CD14-positive monocyte (primary cell): ENCODE measurements around the gene MGAT5. TPM values are rescaled to one million over a fixed set of nuclear protein-coding genes. Genes with fewer than 3 reads are reported as not detected.

Experiments used
- DNase-seq, 3 donors: peaks; one replicate each; pipeline ENCODE4 v3.0.0-alpha.2; 2011 to 2022
- H2AFZ ChIP-seq: 2 replicates; pipeline ENCODE4 v1.6.0; 2012; ENCODE audit warnings: mild to moderate bottlenecking, low read depth, low read length, inconsistent platforms; ENCODE audit not compliant: insufficient read depth, poor library complexity, severe bottlenecking
- H3K27ac ChIP-seq, 2 donors: 1 replicate in 1 of 2; 2 replicates in 1 of 2; pipeline ENCODE4 v1.5.1; 2012 to 2013; ENCODE audit warnings: low read length in 2 of 2, control low read depth in 1 of 2, inconsistent platforms in 1 of 2, low read depth in 1 of 2, mild to moderate bottlenecking in 1 of 2
- H3K27me3 ChIP-seq, 2 donors: one replicate each; pipeline versions ENCODE4 v1.6.0 to v1.6.1; 2011 to 2013; ENCODE audit warnings: low read length in 2 of 2; ENCODE audit not compliant: control insufficient read depth in 2 of 2, insufficient read depth in 2 of 2
- H3K36me3 ChIP-seq, 2 donors: replicated peaks in 1 of 2; 1 replicate in 1 of 2; 2 replicates in 1 of 2; pipeline versions ENCODE4 v1.5.1 to v1.6.1; 2012 to 2013; ENCODE audit warnings: low read length in 2 of 2, control low read depth in 1 of 2, inconsistent platforms in 1 of 2, mild to moderate bottlenecking in 1 of 2; ENCODE audit not compliant: insufficient read depth in 2 of 2, control insufficient read depth in 1 of 2
- H3K4me1 ChIP-seq, 2 donors: 1 replicate in 1 of 2; 2 replicates in 1 of 2; pipeline versions ENCODE4 v1.5.1 to v1.6.1; 2012 to 2013; ENCODE audit warnings: low read length in 2 of 2, control low read depth in 1 of 2, inconsistent platforms in 1 of 2, mild to moderate bottlenecking in 1 of 2, moderate library complexity in 1 of 2; ENCODE audit not compliant: insufficient read depth in 2 of 2, control insufficient read depth in 1 of 2
- H3K4me2 ChIP-seq: replicated peaks from 2 replicates; pipeline ENCODE3; 2012; ENCODE audit warnings: low read length, moderate library complexity, mild to moderate bottlenecking; ENCODE audit not compliant: poor library complexity, severe bottlenecking; ENCODE audit errors: extremely low read depth
- H3K4me3 ChIP-seq, 3 experiments: fragments of 200-600 bp in 1 of 3; sonication (generic) in 1 of 3; replicated peaks in 1 of 3; 1 replicate in 2 of 3; 2 replicates in 1 of 3; pipeline ENCODE4 v1.5.1; 2011 to 2013; ENCODE audit warnings: low read length in 3 of 3, mild to moderate bottlenecking in 3 of 3, control low read depth in 2 of 3, low read depth in 2 of 3, inconsistent platforms in 1 of 3, moderate library complexity in 1 of 3
- H3K79me2 ChIP-seq: 2 replicates; pipeline ENCODE4 v1.6.0; 2012; ENCODE audit warnings: mild to moderate bottlenecking, control low read depth, inconsistent platforms, low read length, moderate library complexity; ENCODE audit not compliant: insufficient read depth
- H3K9ac ChIP-seq: 2 replicates; pipeline ENCODE4 v1.6.0; 2017; ENCODE audit warnings: low read length, mild to moderate bottlenecking; ENCODE audit not compliant: insufficient read depth, poor library complexity, severe bottlenecking
- H3K9me3 ChIP-seq, 2 donors: replicated peaks in 1 of 2; 1 replicate in 1 of 2; 2 replicates in 1 of 2; pipeline versions ENCODE4 v1.5.1 to v1.6.1; 2012 to 2013; ENCODE audit warnings: low read length in 2 of 2, control low read depth in 1 of 2; ENCODE audit not compliant: control insufficient read depth in 1 of 2, insufficient read depth in 1 of 2
- H4K20me1 ChIP-seq: 2 replicates; pipeline ENCODE4 v1.6.0; 2012; ENCODE audit warnings: mild to moderate bottlenecking, low read length, control low read depth, moderate library complexity; ENCODE audit not compliant: insufficient read depth
- H3K27ac Mint-ChIP-seq, 7 donors: one replicate each; pipeline ENCODE4 v1.8.0; 2020; ENCODE audit warnings: mild to moderate bottlenecking in 7 of 7, mixed read lengths in 7 of 7, moderate library complexity in 6 of 7, inconsistent platforms in 2 of 7
- H3K27me3 Mint-ChIP-seq, 3 donors: one replicate each; pipeline ENCODE4 v1.8.0; 2021 to 2022; ENCODE audit warnings: low read depth in 3 of 3, mild to moderate bottlenecking in 3 of 3, mixed read lengths in 3 of 3, moderate library complexity in 3 of 3, inconsistent platforms in 1 of 3
- H3K36me3 Mint-ChIP-seq, 2 donors: one replicate each; pipeline ENCODE4 v1.8.0; 2020; ENCODE audit warnings: mixed read lengths in 2 of 2, inconsistent platforms in 1 of 2, mild to moderate bottlenecking in 1 of 2
- H3K4me1 Mint-ChIP-seq: one replicate; pipeline ENCODE4 v1.8.0; 2020; ENCODE audit warnings: mild to moderate bottlenecking, mixed read lengths
- H3K4me3 Mint-ChIP-seq, 2 donors: one replicate each; pipeline ENCODE4 v1.8.0; 2020; ENCODE audit warnings: mild to moderate bottlenecking in 2 of 2, mixed read lengths in 2 of 2, moderate library complexity in 1 of 2
- H3K9me3 Mint-ChIP-seq, 7 donors: one replicate each; pipeline ENCODE4 v1.8.0; 2020 to 2022; ENCODE audit warnings: mixed read lengths in 7 of 7, mild to moderate bottlenecking in 6 of 7, moderate library complexity in 6 of 7, inconsistent platforms in 2 of 7
- WGBS: methylation state at CpG from one replicate; pipeline ENCODE4 v1.1.5; 2013; ENCODE audit warnings: missing lambda C conversion rate; ENCODE audit not compliant: insufficient coverage; 5-methylcytosine and 5-hydroxymethylcytosine counted together
- intact Hi-C, 2 donors: fragments of 100-400 bp; cut with micrococcal nuclease; formaldehyde crosslinking; loops; one replicate each; pipeline versions ENCODE4 v1.15.0 to v1.15.1; 2023
- polyA plus RNA-seq, 3 donors: library from polyadenylated mRNA; depleted of rRNA in 1 of 3; unstranded in 2 of 3; stranded (reverse) in 1 of 3; fragments of 300-500 nt in 2 of 3; fragments of >200 nt in 1 of 3; fragmentation: Illumina TruSeq in 2 of 3; gene quantifications; 1 replicate in 2 of 3; 2 replicates in 1 of 3; pipeline ENCODE4 v1.2.3, GENCODE V29; 2012 to 2021
- TF ChIP-seq, protein P1 (sequence below): fragments of 200-600 bp; IDR thresholded peaks from one replicate; pipeline ENCODE4 v1.8.0; 2022; ENCODE audit warnings: antibody characterized with exemption, mild to moderate bottlenecking

MGAT5 gene
- polyA plus RNA-seq, 3 donors = 1.9 to 6.6 (median 2.4) TPM

DNA sequence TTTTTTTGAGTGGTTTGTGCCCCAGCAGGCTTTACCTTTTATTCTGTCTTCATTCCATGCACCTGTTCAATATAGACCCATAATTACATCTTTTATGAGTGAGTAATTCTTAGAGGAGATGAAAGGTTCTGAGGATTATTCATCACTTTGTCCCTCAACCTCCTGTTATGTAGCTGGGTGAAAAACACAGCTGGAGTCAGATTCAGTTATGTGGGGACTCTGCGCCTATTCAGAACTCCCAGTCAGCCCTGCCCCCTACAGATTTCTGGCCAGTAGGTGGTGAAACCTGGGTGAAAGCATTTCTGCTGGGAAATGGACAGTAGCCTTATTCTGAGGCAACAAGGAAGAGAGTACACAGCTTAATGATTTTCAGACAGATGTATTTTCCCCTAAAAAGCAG lies 107.8 kb downstream of the MGAT5 start:
- no peaks in the 10 kb centered on the region for H3K79me2 ChIP-seq
- H3K4me3 Mint-ChIP-seq = no peak overlapping the region
- no peaks in the 10 kb centered on the region for H3K4me1 ChIP-seq
- DNase-seq = no peak
- H3K27me3 Mint-ChIP-seq = no peaks in the 10 kb centered on the region
- H2AFZ ChIP-seq = no peak overlapping the region
- TF ChIP-seq, protein P1, sequence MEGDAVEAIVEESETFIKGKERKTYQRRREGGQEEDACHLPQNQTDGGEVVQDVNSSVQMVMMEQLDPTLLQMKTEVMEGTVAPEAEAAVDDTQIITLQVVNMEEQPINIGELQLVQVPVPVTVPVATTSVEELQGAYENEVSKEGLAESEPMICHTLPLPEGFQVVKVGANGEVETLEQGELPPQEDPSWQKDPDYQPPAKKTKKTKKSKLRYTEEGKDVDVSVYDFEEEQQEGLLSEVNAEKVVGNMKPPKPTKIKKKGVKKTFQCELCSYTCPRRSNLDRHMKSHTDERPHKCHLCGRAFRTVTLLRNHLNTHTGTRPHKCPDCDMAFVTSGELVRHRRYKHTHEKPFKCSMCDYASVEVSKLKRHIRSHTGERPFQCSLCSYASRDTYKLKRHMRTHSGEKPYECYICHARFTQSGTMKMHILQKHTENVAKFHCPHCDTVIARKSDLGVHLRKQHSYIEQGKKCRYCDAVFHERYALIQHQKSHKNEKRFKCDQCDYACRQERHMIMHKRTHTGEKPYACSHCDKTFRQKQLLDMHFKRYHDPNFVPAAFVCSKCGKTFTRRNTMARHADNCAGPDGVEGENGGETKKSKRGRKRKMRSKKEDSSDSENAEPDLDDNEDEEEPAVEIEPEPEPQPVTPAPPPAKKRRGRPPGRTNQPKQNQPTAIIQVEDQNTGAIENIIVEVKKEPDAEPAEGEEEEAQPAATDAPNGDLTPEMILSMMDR = no peak
- H3K4me3 ChIP-seq = no peak overlapping the region
- no peaks in the 10 kb centered on the region for H3K9me3 Mint-ChIP-seq
- peaks cover 41 to 48% of the 10 kb centered on the region in 2 donors for H3K36me3 Mint-ChIP-seq
- no peaks in the 10 kb centered on the region for H3K9me3 ChIP-seq
- no peaks in the 10 kb centered on the region for H3K27me3 ChIP-seq
- no peak overlapping the region for H3K27ac ChIP-seq
- WGBS = no CpG with 5 or more reads among the region's 1 CpG
- H4K20me1 ChIP-seq = no peaks in the 10 kb centered on the region
- H3K4me1 Mint-ChIP-seq = no peaks in the 10 kb centered on the region
- H3K4me2 ChIP-seq = no peak overlapping the region
- intact Hi-C loops = no loop called here
- H3K9ac ChIP-seq = no peak overlapping the region
- H3K36me3 ChIP-seq = peaks cover 11 to 71% of the 10 kb centered on the region in 2 donors
- H3K27ac Mint-ChIP-seq = no peak overlapping the region

DNA sequence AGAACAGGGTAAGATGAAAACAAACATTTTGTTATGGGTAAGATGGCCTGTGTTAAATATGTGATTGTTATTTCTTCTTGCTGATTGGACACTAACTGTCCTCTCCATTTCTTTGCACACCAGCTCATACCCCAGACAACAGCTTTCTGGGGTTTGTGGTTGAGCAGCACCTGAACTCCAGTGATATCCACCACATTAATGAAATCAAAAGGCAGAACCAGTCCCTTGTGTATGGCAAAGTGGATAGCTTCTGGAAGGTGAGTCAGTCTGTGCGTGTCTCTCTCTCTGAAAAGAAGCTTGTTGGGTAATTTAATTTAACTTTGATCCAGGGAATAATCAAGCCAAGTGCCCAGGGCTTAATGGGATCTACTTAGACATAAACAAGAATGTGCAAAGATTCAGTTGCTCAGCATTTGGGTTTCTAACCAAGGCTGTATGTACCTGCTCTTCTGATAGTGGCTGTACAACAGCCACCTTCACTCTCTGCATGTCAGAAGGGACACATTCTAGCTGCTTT lies 108.3 kb downstream of the MGAT5 start:
- peak overlapping the region in 3 of 7 donors; percentile 28 to 30 (median 29) for H3K27ac Mint-ChIP-seq
- Histone ChIP-seq H3K79me2 (no peaks in the 10 kb centered on the region), H3K36me3 (peaks cover 11 to 77% of the 10 kb centered on the region in 2 donors), H3K9me3 (no peaks in the 10 kb centered on the region), H3K4me1 (no peaks in the 10 kb centered on the region), H3K4me3 (no peak overlapping the region), H2AFZ (no peak overlapping the region), H3K9ac (no peak overlapping the region), H4K20me1 (no peaks in the 10 kb centered on the region), H3K4me2 (no peak overlapping the region), H3K27ac (no peak overlapping the region), H3K27me3 (no peaks in the 10 kb centered on the region)
- no peak overlapping the region for H3K4me3 Mint-ChIP-seq
- no peak for DNase-seq
- no peaks in the 10 kb centered on the region for H3K27me3 Mint-ChIP-seq
- H3K36me3 Mint-ChIP-seq = peaks cover 43 to 51% of the 10 kb centered on the region in 2 donors
- 100% methylated on average over 1 of the region's 1 CpG for WGBS
- intact Hi-C loops = no loop called here
- no peaks in the 10 kb centered on the region for H3K4me1 Mint-ChIP-seq
- H3K9me3 Mint-ChIP-seq = no peaks in the 10 kb centered on the region
- TF ChIP-seq, protein P1 = no peak
